Heart right ventricle (tissue), 16 donors: ENCODE measurements around the gene C2CD2. TPM values are rescaled to one million over a fixed set of nuclear protein-coding genes. Genes with fewer than 3 reads are reported as not detected.

Experiments used
- ATAC-seq, 8 donors: fragments of 200-7000 bp; cut with Tn5 transposase; one replicate each; pipeline ENCODE4 v1.9.1; 2020; ENCODE audit warnings: mild to moderate bottlenecking in 8 of 8, moderate library complexity in 8 of 8, moderate number of reproducible peaks in 1 of 8
- DNase-seq, 2 donors: peaks; one replicate each; pipeline ENCODE4 v3.0.0-alpha.2; 2020
- H3K27ac ChIP-seq, 10 donors: fragments of 200-600 bp; sonication (generic) in 2 of 10; one replicate each; pipeline versions ENCODE4 v1.5.0 to v1.8.0; 2020 to 2022; ENCODE audit warnings: mild to moderate bottlenecking in 3 of 10
- H3K27me3 ChIP-seq, 7 donors: fragments of 200-600 bp; one replicate each; pipeline ENCODE4 v1.8.0; 2021 to 2022; ENCODE audit warnings: mild to moderate bottlenecking in 2 of 7
- H3K36me3 ChIP-seq, 9 donors: fragments of 200-600 bp; sonication (generic) in 1 of 9; one replicate each; pipeline versions ENCODE4 v1.5.0 to v1.8.0; 2020 to 2022; ENCODE audit warnings: mild to moderate bottlenecking in 2 of 9
- H3K4me1 ChIP-seq, 9 donors: fragments of 200-600 bp; sonication (generic) in 1 of 9; one replicate each; pipeline versions ENCODE4 v1.5.0 to v1.8.0; 2020 to 2022; ENCODE audit warnings: mild to moderate bottlenecking in 4 of 9
- H3K4me3 ChIP-seq, 10 donors: fragments of 200-600 bp; sonication (generic) in 2 of 10; one replicate each; pipeline versions ENCODE4 v1.5.0 to v1.8.0; 2020 to 2022; ENCODE audit warnings: mild to moderate bottlenecking in 7 of 10, moderate library complexity in 2 of 10
- H3K9me3 ChIP-seq, 11 donors: fragments of 200-600 bp in 10 of 11; sonication (generic) in 2 of 11; one replicate each; pipeline versions ENCODE4 v1.5.0 to v1.8.0; 2013 to 2022; ENCODE audit warnings: mild to moderate bottlenecking in 2 of 11, control low read depth in 1 of 11, moderate library complexity in 1 of 11
- WGBS, 2 donors: extraction: QIAGEN DNeasy Blood & Tissue Kit; methylation state at CpG; one replicate each; pipeline ENCODE4 v1.1.7; 2013; ENCODE audit warnings: inconsistent platforms in 1 of 2; 5-methylcytosine and 5-hydroxymethylcytosine counted together
- intact Hi-C, 10 donors: fragments of 100-400 bp; cut with DNase I; formaldehyde crosslinking; loops; one replicate each; pipeline versions ENCODE4 v1.11.1 to v1.14.2; 2022
- polyA plus RNA-seq, 2 donors: library from polyadenylated mRNA; stranded (reverse); fragments of 200-250 nt; gene quantifications; one replicate each; pipeline ENCODE4 v1.2.3, GENCODE V29; 2013
- total RNA-seq, 10 donors: library from RNA; stranded (reverse); fragmentation: NEBNext Ultra II Directional in 3 of 10; extraction: Animal tissue kit (Norgen Biotek cat#: 25700) in 3 of 10; gene quantifications; one replicate each; pipeline versions ENCODE4 v1.2.1 to v1.2.4, GENCODE V29; 2021 to 2023
- TF ChIP-seq, protein P1 (sequence below), 9 donors: fragments of 200-600 bp; sonication (generic) in 2 of 9; IDR thresholded peaks; one replicate each; pipeline versions ENCODE4 v1.5.0 to v1.8.0; 2021 to 2022; ENCODE audit warnings: antibody characterized with exemption in 9 of 9, mild to moderate bottlenecking in 5 of 9, moderate library complexity in 1 of 9
- donor health status: Arrhythmogenic right ventricular cardiomyopathy.
- donor health status: ischemic (EF 13 %, LVEDD 7.1; RV severe dilation, severe dysfunction).
- donor health status: healthy with polysubstance abuse.
- donor health status: DM: no; HTN: yes; CAD: no.
- donor health status: DM: no; HTN: no; CAD: no.
- donor health status: ischemic (EF 25% LVEDD 6.9; RV normal size, moderate dysfunction).
- donor health status: ischemic (EF 25% LVEDD 5.7; RV mildly dilated, moderate dysfunction).
- donor health status: healthy.
- donor health status: DM: yes; HTN: yes; CAD: no.
- donor health status: Ischemic cardiomyopathy.
- donor health status: ischemic (EF 35%, LVEDD 5.7; RV mildly dilated, moderate dysfunction).
- donor health status: nonischemic (EF 11% LVEDD 7.7; RV severe dilation, severe dysfunction).
- donor health status: DM: yes; HTN: yes; CAD: no.
- donor health status: PGD.
- donor health status: ischemic (EF 29% LVEDD 5.4; RV normal size, mild dysfunction).
- donor health status: nonischemic (EF 23%, LVEDD 6.1; RV moderate dilation, normal function).

C2CD2 gene
- total and polyA plus RNA-seq, 12 donors = 4.5 to 11.1 (median 6.6) TPM

GRCh38 chr21:41993744-41994143 is 39.9 kb upstream of the C2CD2 start:
- peaks cover 0 to 64% (median 27%) of the 10 kb centered on the region in 9 donors for H3K36me3 ChIP-seq
- peaks cover 0 to 8% (median 0%) of the 10 kb centered on the region in 11 donors for H3K9me3 ChIP-seq
- intact Hi-C loops = no loop called here
- H3K4me1 ChIP-seq = peaks cover 0 to 6% (median 0%) of the 10 kb centered on the region in 9 donors
- no peak overlapping the region for H3K4me3 ChIP-seq
- TF ChIP-seq, protein P1, sequence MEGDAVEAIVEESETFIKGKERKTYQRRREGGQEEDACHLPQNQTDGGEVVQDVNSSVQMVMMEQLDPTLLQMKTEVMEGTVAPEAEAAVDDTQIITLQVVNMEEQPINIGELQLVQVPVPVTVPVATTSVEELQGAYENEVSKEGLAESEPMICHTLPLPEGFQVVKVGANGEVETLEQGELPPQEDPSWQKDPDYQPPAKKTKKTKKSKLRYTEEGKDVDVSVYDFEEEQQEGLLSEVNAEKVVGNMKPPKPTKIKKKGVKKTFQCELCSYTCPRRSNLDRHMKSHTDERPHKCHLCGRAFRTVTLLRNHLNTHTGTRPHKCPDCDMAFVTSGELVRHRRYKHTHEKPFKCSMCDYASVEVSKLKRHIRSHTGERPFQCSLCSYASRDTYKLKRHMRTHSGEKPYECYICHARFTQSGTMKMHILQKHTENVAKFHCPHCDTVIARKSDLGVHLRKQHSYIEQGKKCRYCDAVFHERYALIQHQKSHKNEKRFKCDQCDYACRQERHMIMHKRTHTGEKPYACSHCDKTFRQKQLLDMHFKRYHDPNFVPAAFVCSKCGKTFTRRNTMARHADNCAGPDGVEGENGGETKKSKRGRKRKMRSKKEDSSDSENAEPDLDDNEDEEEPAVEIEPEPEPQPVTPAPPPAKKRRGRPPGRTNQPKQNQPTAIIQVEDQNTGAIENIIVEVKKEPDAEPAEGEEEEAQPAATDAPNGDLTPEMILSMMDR (IDR thresholded peaks at IDR 0.05) = no peak
- DNase-seq (no peak), ATAC-seq (peak in 5 of 8 donors; percentile 44 to 85 (median 62))
- WGBS, 2 donors = 74 to 82% methylated on average over 6 of the region's 6 CpGs
- H3K27ac ChIP-seq = no peak overlapping the region
- no peaks in the 10 kb centered on the region for H3K27me3 ChIP-seq

DNA sequence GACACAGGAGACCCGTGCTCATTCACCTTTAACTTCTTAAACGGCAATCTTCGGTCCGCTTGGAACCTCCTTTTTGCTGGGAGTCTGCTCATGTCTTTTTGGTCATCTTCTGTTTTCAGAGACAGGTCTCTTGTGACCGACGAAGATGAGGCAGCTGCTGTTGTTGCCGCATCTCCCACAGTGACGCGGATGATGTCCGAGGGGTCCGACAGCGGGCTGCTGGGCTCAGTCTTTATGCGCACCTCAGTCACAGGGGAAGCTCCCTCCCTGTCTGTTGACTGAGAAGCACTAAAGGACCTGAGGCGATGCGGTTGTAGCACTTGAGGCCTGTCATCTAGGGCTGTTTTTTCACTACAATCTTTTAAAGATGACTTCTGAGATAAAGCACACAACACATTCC is 38.8 kb upstream of the C2CD2 start:
- ATAC-seq = no peak
- Histone ChIP-seq H3K36me3 (peaks cover 0 to 61% (median 27%) of the 10 kb centered on the region in 9 donors), H3K9me3 (peaks cover 0 to 8% (median 0%) of the 10 kb centered on the region in 11 donors), H3K4me1 (peaks cover 0 to 6% (median 0%) of the 10 kb centered on the region in 9 donors), H3K4me3 (no peak overlapping the region), H3K27me3 (no peaks in the 10 kb centered on the region), H3K27ac (no peak overlapping the region)
- DNase-seq = no peak
- TF ChIP-seq, protein P1 (IDR thresholded peaks at IDR 0.05) = no peak
- intact Hi-C loops = no loop called here
- 97 to 98% methylated on average over 15 of the region's 15 CpGs for WGBS, 2 donors

- intact Hi-C loops = no loop called here
- Histone ChIP-seq H3K27me3 (no peaks in the 10 kb centered on the region), H3K4me1 (peaks cover 0 to 6% (median 0%) of the 10 kb centered on the region in 9 donors), H3K36me3 (peaks cover 0 to 54% (median 27%) of the 10 kb centered on the region in 9 donors), H3K27ac (no peak overlapping the region), H3K9me3 (peaks cover 0 to 8% (median 0%) of the 10 kb centered on the region in 11 donors), H3K4me3 (no peak overlapping the region)
- no peak for ATAC-seq
- TF ChIP-seq, protein P1 (IDR thresholded peaks at IDR 0.05) = no peak
- no peak for DNase-seq
- 97 to 98% methylated on average over 16 of the region's 16 CpGs for WGBS, 2 donors
Measured at GRCh38 chr21:41991659-41992058, 37.8 kb upstream of the C2CD2 start.

GRCh38 chr21:41989698-41990097 is 35.9 kb upstream of the C2CD2 start:
- ATAC-seq (no peak), DNase-seq (no peak)
- H3K4me3 ChIP-seq = no peak overlapping the region
- H3K4me1 ChIP-seq = peaks cover 0 to 6% (median 0%) of the 10 kb centered on the region in 9 donors
- WGBS, 2 donors = 96% methylated on average over 2 of the region's 2 CpGs
- H3K36me3 ChIP-seq = peaks cover 0 to 49% (median 27%) of the 10 kb centered on the region in 9 donors
- TF ChIP-seq, protein P1 (IDR thresholded peaks at IDR 0.05) = no peak
- H3K27ac ChIP-seq = no peak overlapping the region
- intact Hi-C loops = loop anchor here in 1 of 10 donors (5.0 kb wide), 1 partner anchor 723 kb away; no protein-coding TSS in a partner anchor
- H3K27me3 ChIP-seq = no peaks in the 10 kb centered on the region
- no peaks in the 10 kb centered on the region for H3K9me3 ChIP-seq
